Measurements from ENCODE around the gene SLFN13. TPM values are rescaled to one million over a fixed set of nuclear protein-coding genes. Genes with fewer than 3 reads are reported as not detected.
"Not testable (repeated sequence)": the region's sequence is repeated elsewhere in the genome, so short reads cannot be mapped to it uniquely, and the experiment has no call there.

The SLFN13 gene
- total RNA-seq, 4 donors from 2014 or later = 5.1 to 15.0 (median 5.4) TPM

DNA sequence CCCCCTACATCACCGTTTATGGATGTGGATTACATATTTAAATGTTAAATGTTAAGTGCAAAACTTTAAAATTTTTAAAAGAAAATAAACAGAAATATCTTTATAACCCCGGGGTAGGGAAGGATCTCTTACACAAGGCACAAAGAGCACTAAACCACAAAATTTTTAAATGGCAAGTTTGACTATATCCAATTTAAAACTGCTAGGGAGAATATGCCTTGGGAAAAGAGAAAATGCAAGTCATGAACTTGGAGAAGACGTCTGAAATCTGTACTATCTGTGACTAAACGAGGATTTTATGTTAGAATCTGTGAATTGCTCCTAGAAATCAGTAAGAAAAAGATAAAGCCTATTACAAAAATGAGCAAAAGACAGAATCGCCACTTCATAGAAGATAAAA lies 28.7 kb upstream of the SLFN13 start:
- Histone ChIP-seq H3K27me3 (peaks cover 0 to 40% (median 6%) of the 10 kb centered on the region in 4 donors), H3K4me1 (no peaks in the 10 kb centered on the region), H3K27ac (replicated peaks in 1 of 4) (no peak overlapping the region), H3K9me3 (peaks cover 0 to 2% (median 0%) of the 10 kb centered on the region in 4 donors), H3K36me3 (no peaks in the 10 kb centered on the region), H3K4me3 (no peak overlapping the region)
- DNase-seq (ENCODE audit: extremely low spot score) = no peak
- intact Hi-C loops (cut with DNase I) = no loop called here
- TF ChIP-seq POLR2AphosphoS5 (IDR thresholded peaks at IDR 0.05) (no peak), POLR2A (IDR thresholded peaks at IDR 0.05; ENCODE audit: low read depth) (no peak), EP300 (IDR thresholded peaks at IDR 0.05) (no peak)
- WGBS = 65% methylated on average over 5 of the region's 5 CpGs

DNA sequence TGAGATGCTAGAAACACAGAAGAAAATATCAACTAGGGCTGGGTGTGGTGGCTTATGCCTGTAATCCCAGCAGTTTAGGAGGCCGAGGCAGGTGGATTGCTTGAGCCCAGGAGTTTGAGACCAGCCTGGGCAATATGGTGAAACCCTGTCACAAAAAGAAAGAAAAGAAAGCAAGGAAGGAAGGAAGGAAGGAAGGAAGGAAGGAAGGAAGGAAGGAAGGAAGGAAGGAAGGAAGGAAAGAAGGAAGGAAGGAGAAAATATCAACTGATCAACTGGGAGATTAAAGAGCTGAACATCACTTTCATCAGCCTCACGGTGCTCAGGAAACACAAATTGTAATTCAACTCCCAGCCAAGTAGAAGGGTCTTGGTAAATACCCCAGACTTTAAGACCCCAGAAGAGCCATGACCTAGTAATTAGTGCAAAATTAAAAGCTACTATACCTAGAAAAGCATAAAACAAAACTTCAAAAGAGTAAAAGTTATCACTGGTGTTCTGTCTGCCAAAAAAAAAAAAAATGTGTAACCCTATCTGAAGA lies 27.8 kb upstream of the SLFN13 start:
- Histone ChIP-seq H3K27ac (replicated peaks in 1 of 4) (no peak overlapping the region), H3K36me3 (no peaks in the 10 kb centered on the region), H3K27me3 (peaks cover 0 to 35% (median 6%) of the 10 kb centered on the region in 4 donors), H3K4me1 (no peaks in the 10 kb centered on the region), H3K9me3 (peaks cover 0 to 5% (median 0%) of the 10 kb centered on the region in 4 donors), H3K4me3 (no peak overlapping the region)
- DNase-seq (ENCODE audit: extremely low spot score) = no peak
- intact Hi-C loops (cut with DNase I) = no loop called here
- 57% methylated on average over 2 of the region's 2 CpGs for WGBS
- TF ChIP-seq POLR2AphosphoS5 (IDR thresholded peaks at IDR 0.05) (no peak), POLR2A (IDR thresholded peaks at IDR 0.05; ENCODE audit: low read depth) (no peak), EP300 (IDR thresholded peaks at IDR 0.05) (no peak)
- TF ChIP-seq, protein P1, sequence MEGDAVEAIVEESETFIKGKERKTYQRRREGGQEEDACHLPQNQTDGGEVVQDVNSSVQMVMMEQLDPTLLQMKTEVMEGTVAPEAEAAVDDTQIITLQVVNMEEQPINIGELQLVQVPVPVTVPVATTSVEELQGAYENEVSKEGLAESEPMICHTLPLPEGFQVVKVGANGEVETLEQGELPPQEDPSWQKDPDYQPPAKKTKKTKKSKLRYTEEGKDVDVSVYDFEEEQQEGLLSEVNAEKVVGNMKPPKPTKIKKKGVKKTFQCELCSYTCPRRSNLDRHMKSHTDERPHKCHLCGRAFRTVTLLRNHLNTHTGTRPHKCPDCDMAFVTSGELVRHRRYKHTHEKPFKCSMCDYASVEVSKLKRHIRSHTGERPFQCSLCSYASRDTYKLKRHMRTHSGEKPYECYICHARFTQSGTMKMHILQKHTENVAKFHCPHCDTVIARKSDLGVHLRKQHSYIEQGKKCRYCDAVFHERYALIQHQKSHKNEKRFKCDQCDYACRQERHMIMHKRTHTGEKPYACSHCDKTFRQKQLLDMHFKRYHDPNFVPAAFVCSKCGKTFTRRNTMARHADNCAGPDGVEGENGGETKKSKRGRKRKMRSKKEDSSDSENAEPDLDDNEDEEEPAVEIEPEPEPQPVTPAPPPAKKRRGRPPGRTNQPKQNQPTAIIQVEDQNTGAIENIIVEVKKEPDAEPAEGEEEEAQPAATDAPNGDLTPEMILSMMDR (IDR thresholded peaks at IDR 0.05) = no peak

DNA sequence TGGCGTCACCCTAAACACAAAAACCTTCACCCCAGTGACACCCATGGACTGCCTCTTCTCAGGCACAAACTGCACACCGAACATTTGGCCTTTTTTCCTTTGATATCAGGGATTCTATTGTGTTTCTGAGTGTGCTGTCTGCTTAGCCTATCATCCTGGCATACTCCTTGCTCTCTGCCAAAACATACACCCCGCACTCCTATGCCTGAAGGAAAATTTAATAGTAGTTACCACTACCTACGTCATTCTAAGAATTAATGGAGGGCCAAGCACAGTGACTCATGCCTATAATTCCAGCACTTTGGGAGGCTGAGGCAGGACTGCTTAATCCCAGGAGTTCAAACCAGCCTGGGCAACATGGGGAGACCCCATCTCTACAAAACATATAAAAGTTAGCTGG lies 19.9 kb upstream of the SLFN13 start:
- TF ChIP-seq EP300 (IDR thresholded peaks at IDR 0.05) = no peak
- TF ChIP-seq POLR2AphosphoS5 (IDR thresholded peaks at IDR 0.05) = no peak
- TF ChIP-seq POLR2A (IDR thresholded peaks at IDR 0.05; ENCODE audit: low read depth) = no peak
- TF ChIP-seq, protein P1 (IDR thresholded peaks at IDR 0.05) = no peak
- WGBS = 77% methylated on average over 4 of the region's 4 CpGs
- DNase-seq (ENCODE audit: extremely low spot score) = no peak
- intact Hi-C loops (cut with DNase I) = no loop called here
- Histone ChIP-seq H3K4me1 (no peaks in the 10 kb centered on the region), H3K27ac (replicated peaks in 1 of 4) (no peak overlapping the region), H3K36me3 (no peaks in the 10 kb centered on the region), H3K4me3 (no peak overlapping the region), H3K9me3 (peaks cover 0 to 5% (median 0%) of the 10 kb centered on the region in 4 donors), H3K27me3 (peaks cover 0 to 18% (median 0%) of the 10 kb centered on the region in 4 donors)

DNA sequence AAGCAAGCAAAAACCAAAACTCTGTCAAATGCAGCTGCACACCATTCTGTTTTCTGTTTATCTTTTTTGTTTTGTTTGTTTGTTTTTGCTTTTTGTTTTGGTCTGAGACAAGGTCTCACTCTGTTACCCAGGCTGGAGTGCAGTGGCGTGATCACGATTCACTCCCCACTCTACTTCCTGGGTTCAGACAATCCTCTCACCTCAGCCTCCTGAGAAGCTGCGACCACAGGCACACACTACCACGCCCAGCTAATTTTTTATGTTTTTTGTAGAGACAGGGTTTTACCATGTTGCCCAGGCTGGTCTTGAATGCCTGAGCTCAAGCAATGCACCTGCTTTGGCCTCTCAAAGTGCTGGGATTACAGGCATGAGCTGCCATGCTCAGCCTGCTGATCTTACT lies 19.3 kb upstream of the SLFN13 start:
- Histone ChIP-seq H3K9me3 (peaks cover 0 to 5% (median 0%) of the 10 kb centered on the region in 4 donors), H3K27ac (replicated peaks in 1 of 4) (no peak overlapping the region), H3K4me1 (no peaks in the 10 kb centered on the region), H3K27me3 (peaks cover 0 to 25% (median 0%) of the 10 kb centered on the region in 4 donors), H3K4me3 (no peak overlapping the region), H3K36me3 (no peaks in the 10 kb centered on the region)
- DNase-seq (ENCODE audit: extremely low spot score) = no peak
- intact Hi-C loops (cut with DNase I) = no loop called here
- no peak for TF ChIP-seq POLR2A (IDR thresholded peaks at IDR 0.05; ENCODE audit: low read depth)
- no peak for TF ChIP-seq EP300 (IDR thresholded peaks at IDR 0.05)
- TF ChIP-seq, protein P1 (IDR thresholded peaks at IDR 0.05) = no peak
- no peak for TF ChIP-seq POLR2AphosphoS5 (IDR thresholded peaks at IDR 0.05)
- 85% methylated on average over 4 of the region's 4 CpGs for WGBS

DNA sequence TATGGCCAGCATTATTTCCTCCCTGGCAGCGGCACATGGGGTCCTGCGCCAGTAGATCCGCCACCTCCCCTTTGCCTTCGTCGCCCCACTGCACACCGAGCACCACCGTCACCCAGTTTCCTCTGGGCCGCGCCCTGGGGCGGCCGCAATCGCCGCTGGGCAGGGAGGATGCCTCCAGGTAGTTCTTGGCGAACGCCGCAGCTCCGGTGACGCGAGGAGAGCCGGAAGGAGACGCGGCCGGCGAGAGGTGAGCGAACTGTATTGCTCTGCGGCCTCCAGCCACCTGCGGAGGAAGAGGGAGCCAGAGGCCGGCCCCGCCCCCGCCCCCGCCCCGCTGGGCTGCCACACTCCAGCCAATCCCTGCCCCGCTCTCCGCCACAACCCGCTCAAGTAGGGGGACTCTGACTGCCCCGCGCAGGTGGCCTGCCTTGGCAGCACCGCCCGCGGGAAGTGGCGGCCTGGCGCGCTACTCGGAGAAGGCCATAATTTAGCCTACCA lies 11.8 kb upstream of the SLFN13 start:
- WGBS = 18% methylated on average over 17 of the region's 44 CpGs
- intact Hi-C loops (cut with DNase I) = no loop called here
- Histone ChIP-seq H3K27ac (replicated peaks in 1 of 4) (no peak overlapping the region), H3K9me3 (no peaks in the 10 kb centered on the region), H3K4me3 (peak overlapping the region; percentile 37 to 51 (median 40)), H3K27me3 (peaks cover 0 to 50% (median 3%) of the 10 kb centered on the region in 4 donors), H3K4me1 (peaks cover 4 to 8% (median 7%) of the 10 kb centered on the region in 4 donors), H3K36me3 (no peaks in the 10 kb centered on the region)
- no peak for DNase-seq (ENCODE audit: extremely low spot score)
- TF ChIP-seq POLR2AphosphoS5 (IDR thresholded peaks at IDR 0.05) (peak in 1 of 2 donors; percentile 6), POLR2A (IDR thresholded peaks at IDR 0.05; ENCODE audit: low read depth) (no peak), EP300 (IDR thresholded peaks at IDR 0.05) (no peak)
- TF ChIP-seq, protein P1 (IDR thresholded peaks at IDR 0.05) = no peak

DNA sequence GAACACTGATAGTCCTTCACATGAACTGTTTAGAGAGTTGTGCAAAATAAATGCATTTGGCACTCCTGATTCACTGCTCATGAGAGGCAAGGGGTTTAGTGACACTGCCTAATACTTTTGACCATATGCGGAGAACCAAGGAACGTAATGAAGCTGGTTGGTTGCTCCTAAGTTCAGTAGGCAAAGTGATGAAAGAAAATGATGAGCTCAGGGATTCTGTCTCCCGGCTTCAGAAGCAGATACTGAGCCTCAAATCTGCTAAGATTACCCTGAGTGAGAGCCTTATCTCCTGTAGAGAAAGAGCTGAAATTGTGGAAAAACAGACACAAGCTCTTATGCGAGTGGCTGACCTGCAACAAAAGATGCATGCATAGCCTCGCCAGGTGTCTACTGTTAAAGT lies 5.5 kb upstream of the SLFN13 start:
- DNase-seq (ENCODE audit: extremely low spot score); H3K36me3 ChIP-seq; H3K27ac ChIP-seq (replicated peaks in 1 of 4); H3K4me3 ChIP-seq; H3K9me3 ChIP-seq; intact Hi-C loops (cut with DNase I); H3K4me1 ChIP-seq: not testable (repeated sequence)
- H3K27me3 ChIP-seq = peaks cover 0 to 22% (median 0%) of the 10 kb centered on the region in 4 donors
- 87% methylated on average over 5 of the region's 5 CpGs for WGBS
